ENCODE data around the gene CSRNP3.

The CSRNP3 gene

GRCh38 chr2:165475277-165476004, 5.9 kb downstream of the CSRNP3 start:
- TF ChIP-seq CTCF (conservative IDR thresholded peaks at IDR 0.05; ENCODE audit: low read depth, low read length) = no peak

GRCh38 chr2:165479856-165480255, 10.4 kb downstream of the CSRNP3 start:
- TF ChIP-seq CTCF (conservative IDR thresholded peaks at IDR 0.05; ENCODE audit: low read depth, low read length) = no peak
- DNase-seq (ENCODE audit: low read depth) = no peak
- no peak overlapping the region for H3K4me3 ChIP-seq (ENCODE audit: low read depth, low read length)

More at GRCh38 chr2:165475277-165476004, 5.9 kb downstream of the CSRNP3 start:
- no peak overlapping the region for H3K4me3 ChIP-seq (ENCODE audit: low read depth, low read length)
- DNase-seq (ENCODE audit: low read depth) = no peak

GRCh38 chr2:165494573-165494972, 25.1 kb downstream of the CSRNP3 start:
- no peak overlapping the region for H3K4me3 ChIP-seq (ENCODE audit: low read depth, low read length)
- TF ChIP-seq CTCF (conservative IDR thresholded peaks at IDR 0.05; ENCODE audit: low read depth, low read length) = no peak
- no peak for DNase-seq (ENCODE audit: low read depth)

- no peak for TF ChIP-seq CTCF (conservative IDR thresholded peaks at IDR 0.05; ENCODE audit: low read depth, low read length)
- no peak overlapping the region for H3K4me3 ChIP-seq (ENCODE audit: low read depth, low read length)
- no peak for DNase-seq (ENCODE audit: low read depth)
Observed at GRCh38 chr2:165497659-165498317, 28.3 kb downstream of the CSRNP3 start.

GRCh38 chr2:165499131-165499530, 29.6 kb downstream of the CSRNP3 start:
- DNase-seq (ENCODE audit: low read depth) = no peak
- H3K4me3 ChIP-seq (ENCODE audit: low read depth, low read length) = no peak overlapping the region
- TF ChIP-seq CTCF (conservative IDR thresholded peaks at IDR 0.05; ENCODE audit: low read depth, low read length) = no peak

GRCh38 chr2:165500001-165500400, 30.5 kb downstream of the CSRNP3 start:
- no peak overlapping the region for H3K4me3 ChIP-seq (ENCODE audit: low read depth, low read length)
- TF ChIP-seq CTCF (conservative IDR thresholded peaks at IDR 0.05; ENCODE audit: low read depth, low read length) = no peak
- DNase-seq (ENCODE audit: low read depth) = no peak

- no peak for DNase-seq (ENCODE audit: low read depth)
- TF ChIP-seq CTCF (conservative IDR thresholded peaks at IDR 0.05; ENCODE audit: low read depth, low read length) = no peak
- no peak overlapping the region for H3K4me3 ChIP-seq (ENCODE audit: low read depth, low read length)
Observed at GRCh38 chr2:165500816-165501215, 31.3 kb downstream of the CSRNP3 start.
